Right lung (tissue), 10 donors: ENCODE measurements around the gene UTP20. TPM values are rescaled to one million over a fixed set of nuclear protein-coding genes. Genes with fewer than 3 reads are reported as not detected.

Experiments
- DNase-seq, 2 donors: peaks; one replicate each; pipeline ENCODE4 v3.0.0-alpha.2; 2013
- long read RNA-seq, 8 donors: transcript quantifications; one replicate each; lab custom pipeline, GENCODE V29; 2026
- polyA plus RNA-seq, 5 donors: library from polyadenylated mRNA; unstranded; fragments of 120-200 nt; gene quantifications; one replicate each; pipeline versions ENCODE4 v1.2.1 to v1.2.3, GENCODE V29; 2013; ENCODE audit warnings: inconsistent platforms in 1 of 5, low replicate concordance in 1 of 5; ENCODE audit not compliant: insufficient read length in 5 of 5, insufficient read depth in 1 of 5

UTP20 gene
- 10 to 100 TPM; 12.6 to 17.4 (median 16.0) TPM for polyA plus RNA-seq
- long read RNA-seq, donor 1, result 0 reads
- long read RNA-seq, donor 2, partial matches to known transcripts, result 6 of 56 reads
- long read RNA-seq, donor 2, other reads (novel, unspliced or antisense), result 50 of 56 reads
- long read RNA-seq, donor 3, result 0 reads
- long read RNA-seq, donor 4, result 0 reads
- long read RNA-seq, donor 5, result 0 reads
- long read RNA-seq, donor 6, partial matches to known transcripts, result 6 of 6 reads
- long read RNA-seq, donor 6, other reads (novel, unspliced or antisense), result 0 of 6 reads
- long read RNA-seq, donor 7, result 0 reads
- long read RNA-seq, donor 8, result 0 reads

- DNase-seq, result peak; percentile 84 to 89
Observed at GRCh38 chr12:101280006-101280505, at the start of gene UTP20. Gene UTP20, plus strand, starts transcription at chr12:101280105. Its CDS starts 178 bp downstream, at chr12:101280283.

DNA sequence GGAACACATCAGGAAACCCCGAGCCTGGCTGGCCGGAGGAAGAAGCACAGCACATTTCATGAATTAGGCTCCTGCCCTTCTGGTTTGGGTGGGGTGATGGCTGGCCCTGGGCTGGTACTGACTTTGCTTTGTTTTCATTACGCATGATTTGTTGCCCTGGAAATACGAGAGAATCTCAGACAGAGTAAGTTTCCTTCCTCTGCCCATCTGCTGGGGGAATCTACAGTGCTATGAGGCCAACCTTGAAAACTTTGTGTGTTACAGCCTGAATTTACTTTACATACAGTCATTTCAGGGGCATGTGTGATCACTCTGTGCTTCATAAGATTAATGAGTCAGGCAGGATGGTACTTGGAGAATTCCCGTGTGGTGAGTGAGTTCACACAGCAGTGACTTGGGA, 49.4 kb upstream of the UTP20 start:
- DNase-seq, result no peak

- DNase-seq, result no peak
Observed at GRCh38 chr12:101231636-101232035, 48.3 kb upstream of the UTP20 start.

- DNase-seq, result no peak
Observed at GRCh38 chr12:101235686-101236085, 44.2 kb upstream of the UTP20 start.

DNA sequence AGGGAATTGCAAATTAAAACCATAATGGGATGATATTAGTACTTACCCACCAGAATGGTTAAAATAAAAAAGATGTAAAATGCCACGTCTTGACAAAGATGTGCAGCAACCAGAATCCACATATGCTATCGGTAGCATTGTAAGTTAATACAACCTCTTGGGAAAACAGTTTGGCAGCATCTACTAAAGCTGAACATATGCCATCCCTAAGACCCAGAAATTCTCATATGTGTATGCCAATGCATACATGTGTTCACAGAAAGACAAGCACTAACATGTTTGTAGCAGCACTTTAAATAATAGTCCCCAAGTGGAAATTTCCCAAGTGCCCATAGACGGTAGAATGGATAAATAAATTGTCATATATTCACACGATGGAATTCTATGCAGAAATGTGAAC, 41.6 kb upstream of the UTP20 start:
- DNase-seq, result no peak

DNA sequence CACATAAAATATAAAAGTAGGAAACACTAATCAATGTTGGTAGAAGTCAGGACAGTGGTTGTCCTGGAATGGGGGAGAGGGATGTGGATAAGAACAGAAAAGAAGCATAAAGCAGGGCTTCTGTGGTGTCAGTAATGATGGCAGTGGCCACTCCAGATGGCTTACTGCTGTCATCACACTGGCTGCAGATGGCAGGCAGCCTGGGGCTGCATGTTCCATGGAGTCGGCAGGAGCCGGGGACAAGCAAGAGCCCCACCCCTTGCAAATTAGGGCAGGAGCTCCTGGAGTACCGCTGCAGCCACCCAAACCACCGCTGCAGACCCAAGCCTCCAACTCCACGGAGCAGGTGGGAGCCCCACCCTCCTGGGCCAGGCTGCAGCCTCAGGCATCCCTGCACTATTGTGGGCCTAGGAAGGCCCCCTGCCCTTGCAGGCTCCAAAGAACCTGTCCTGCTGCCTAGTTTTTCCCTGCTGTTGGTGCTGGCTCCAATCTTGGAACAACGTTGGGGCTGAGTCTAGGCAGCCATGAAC, 41.0 kb upstream of the UTP20 start:
- DNase-seq, result no peak

- DNase-seq, result no peak
Observed at GRCh38 chr12:101243074-101243473, 36.8 kb upstream of the UTP20 start.

- DNase-seq, result no peak
Observed at GRCh38 chr12:101243616-101244015, 36.3 kb upstream of the UTP20 start.

DNA sequence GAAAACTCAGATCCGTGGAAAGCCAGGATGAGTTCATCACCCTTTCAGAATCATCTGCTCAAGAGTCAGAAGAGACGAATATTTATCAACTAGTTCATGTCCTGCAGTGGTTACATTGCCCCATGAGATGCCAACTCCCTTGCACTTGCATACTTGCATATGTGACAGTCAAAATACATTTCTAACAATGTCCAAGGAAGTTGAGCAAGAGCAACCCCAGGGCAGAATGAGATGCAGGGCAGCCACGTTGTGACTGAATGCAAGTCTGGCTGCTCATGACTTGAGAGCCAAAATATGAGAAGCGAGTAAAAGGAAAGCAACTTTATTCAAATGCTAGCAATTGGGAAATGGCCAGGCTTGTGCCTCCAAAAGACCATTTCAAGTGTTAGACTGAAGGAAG, 23.6 kb upstream of the UTP20 start:
- DNase-seq, result no peak

DNA sequence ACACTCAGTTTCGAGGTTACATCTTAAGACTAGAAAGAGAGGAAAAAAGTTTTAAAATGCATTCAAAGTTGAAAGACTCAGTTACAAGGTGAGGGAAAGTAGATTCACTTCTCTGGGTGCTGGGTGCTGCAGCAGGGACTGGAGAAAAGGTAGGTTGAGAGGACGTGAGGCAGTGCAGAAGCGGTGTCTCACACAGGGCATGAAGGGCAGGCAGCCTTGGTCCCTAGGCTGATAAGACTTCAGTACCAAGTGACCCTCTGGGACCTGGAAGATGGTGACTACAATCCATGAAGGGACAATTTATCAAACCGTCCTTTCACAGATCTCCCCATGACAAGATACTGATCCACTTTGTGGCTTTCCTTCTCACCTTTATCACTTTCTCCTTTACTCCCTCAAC, 22.5 kb upstream of the UTP20 start:
- no peak for DNase-seq

DNA sequence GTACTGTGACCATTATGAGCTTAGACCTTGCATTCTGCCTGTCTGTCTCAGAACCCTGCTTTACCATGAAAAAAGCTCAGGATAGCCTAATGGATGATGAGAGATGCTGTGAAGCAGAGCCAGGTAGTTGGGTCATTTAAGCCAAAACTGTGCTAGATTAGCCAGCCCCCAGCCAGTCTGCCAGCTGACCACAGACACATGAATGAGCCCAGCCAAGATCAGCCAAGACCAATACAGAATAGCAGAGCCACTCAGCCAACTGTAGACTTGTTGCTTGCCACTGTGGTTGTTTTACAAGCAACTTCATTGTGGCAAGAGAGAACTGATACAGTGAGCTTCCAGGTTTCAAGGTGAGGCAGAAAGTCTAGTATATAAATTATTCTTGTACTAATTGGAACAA, 12.8 kb upstream of the UTP20 start:
- DNase-seq, result no peak

GRCh38 chr12:101276433-101276832, 3.5 kb upstream of the UTP20 start:
- DNase-seq, result no peak

GRCh38 chr12:101277443-101277842, 2.5 kb upstream of the UTP20 start:
- no peak for DNase-seq

DNA sequence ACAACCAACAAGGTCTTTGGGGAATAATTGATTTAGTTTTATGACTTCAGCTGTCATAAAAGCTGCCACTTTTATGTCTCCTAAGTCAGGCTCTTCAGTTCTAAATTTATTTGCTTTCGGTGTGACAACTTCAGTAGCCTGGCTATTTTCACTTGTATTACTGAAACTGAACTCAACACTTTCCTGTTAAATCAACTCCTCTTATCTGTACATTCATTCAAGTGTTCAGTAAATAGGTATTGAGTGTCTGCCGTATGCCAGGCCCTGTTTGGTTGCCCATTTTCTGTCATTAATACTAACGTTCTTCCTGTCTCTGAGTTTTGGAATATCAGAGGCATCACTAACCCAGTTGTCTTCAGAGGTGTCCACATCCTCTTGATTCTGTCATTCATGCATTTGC, 7.5 kb downstream of the UTP20 start:
- DNase-seq, result no peak

DNA sequence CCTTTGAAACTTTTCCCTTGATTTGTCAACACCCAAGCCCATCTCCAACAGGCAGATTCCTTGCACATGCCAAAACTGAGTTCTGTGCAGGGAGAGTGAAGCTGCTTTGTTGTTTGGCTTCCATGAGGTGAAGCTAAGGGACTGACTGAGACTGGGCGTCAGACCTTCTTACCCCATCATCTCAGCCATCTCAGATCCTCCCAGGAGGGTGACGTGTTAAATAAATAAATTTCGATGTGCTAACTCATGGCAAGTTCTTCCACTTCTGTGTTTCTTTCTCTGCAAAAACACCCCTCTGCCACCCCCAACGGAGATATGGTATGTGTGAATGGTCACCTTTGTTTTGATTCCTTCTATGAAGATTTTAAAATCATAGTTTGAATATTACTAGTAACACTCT, 17.8 kb downstream of the UTP20 start:
- DNase-seq, result no peak

DNA sequence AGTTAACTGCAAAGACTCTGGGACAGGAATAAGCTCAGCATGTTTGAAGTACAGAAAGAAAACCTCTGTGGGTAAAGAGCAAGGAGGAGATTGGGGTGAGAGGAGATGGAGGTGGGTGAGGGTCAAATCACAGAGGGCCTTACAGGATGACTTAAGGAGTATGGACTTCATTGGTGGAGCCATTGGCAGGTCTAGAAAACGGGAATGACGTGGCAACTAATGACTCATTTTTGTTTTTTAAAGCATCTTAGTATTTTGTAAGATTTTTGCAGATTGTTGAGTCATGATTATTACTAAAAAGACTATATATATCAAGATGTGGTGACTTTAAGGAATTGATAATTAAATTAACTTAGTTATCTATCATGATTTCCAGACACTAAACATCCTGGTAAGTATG, 18.5 kb downstream of the UTP20 start:
- no peak for DNase-seq

DNA sequence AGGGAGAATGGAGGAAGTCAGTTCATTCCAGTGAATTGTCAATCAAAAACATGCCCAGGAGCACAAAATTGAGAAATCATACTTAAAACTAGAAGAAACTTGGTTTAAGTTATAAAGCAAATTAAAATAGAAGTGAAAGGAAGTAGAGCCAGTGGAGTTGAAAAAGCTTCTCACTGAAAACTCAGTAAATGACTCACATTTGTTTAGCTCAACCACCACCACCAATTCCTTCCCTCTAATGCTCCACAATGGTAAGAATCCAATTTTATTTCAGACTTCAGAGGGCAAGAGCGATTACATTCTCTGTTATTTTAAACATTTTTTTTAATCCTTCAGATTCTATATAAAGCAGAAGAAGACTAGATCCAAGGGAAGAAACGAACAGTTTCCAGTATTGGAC, 19.4 kb downstream of the UTP20 start:
- DNase-seq, result no peak

DNA sequence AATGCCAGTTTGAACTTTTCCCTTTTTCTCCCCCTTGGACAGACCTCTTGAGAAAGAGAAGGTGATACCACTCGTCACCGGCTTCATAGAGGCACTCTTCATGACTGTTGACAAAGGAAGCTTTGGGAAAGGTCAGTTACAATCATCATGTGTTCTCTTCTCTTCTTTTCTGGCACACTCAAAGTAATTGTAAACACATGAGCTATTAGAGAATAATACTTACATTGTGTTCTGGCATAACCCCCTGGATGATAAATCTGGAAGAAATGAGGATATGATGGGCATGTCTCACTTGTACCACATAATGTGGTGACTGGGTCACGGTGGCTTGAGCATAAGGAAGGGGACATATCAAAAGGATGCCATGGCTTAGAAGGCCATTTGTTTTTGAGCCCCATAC, 20.0 kb downstream of the UTP20 start:
- no peak for DNase-seq

DNA sequence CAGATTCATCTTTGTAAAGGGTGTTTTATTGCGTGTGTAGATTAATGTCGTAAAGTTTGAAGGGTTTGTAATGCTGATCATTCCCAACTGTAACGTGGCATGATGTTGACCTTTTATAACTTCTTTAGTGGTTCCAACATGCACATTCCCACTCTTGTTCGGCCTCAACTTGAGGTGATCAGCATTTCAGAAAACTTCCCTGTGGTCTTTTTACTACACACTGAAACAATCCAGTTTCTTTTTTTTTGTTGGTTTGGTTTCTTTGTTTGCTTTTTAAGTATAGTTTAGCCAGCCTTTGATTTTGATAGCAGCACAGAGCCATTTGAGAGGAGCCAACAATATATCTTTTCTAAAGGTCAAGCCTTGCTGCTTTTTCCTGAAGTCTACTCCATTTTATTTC, 22.8 kb downstream of the UTP20 start:
- DNase-seq, result no peak

DNA sequence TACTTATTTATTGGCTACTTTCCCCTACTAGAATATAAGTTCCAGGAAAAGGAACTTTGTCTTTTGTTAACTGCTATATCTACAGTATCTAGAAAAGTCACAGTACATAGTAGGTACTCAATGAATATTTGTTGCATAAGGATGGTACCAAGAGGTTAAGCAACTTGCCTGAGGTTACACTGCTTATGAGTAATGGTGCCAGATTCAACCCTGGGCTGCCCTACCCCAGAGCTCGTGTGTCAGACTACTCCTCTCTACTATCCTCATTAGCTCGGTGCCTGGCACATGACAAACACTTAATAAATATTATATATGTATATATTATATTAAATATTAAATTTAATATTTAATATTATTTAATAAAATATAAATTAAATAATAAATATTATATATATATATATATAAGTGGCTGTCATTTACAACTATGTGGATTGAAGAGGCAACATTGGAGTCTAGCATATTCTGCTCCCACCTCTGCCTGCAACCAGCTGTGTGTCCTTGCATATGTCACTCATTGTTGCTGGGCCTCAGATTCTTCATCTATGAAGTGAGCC, 25.4 kb downstream of the UTP20 start:
- no peak for DNase-seq

DNA sequence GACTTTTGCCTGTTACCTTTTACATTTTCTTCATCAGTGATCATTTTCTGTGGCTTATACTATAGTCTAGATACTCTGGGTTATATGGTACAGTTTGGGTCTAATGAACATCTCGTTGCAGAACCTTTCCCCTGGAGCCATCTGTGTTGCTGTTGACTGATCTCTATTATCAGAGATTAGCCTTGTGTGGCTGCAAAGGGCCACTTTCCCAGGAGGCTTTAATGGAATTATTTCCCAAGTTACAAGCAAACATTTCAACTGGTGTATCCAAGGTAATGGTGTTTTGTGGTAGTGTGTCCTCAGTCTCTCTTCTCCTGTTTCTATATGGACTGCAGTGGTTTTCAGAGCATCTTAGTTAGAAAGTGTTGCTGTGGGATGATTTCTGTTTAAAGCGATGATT, 25.9 kb downstream of the UTP20 start:
- DNase-seq, result no peak

DNA sequence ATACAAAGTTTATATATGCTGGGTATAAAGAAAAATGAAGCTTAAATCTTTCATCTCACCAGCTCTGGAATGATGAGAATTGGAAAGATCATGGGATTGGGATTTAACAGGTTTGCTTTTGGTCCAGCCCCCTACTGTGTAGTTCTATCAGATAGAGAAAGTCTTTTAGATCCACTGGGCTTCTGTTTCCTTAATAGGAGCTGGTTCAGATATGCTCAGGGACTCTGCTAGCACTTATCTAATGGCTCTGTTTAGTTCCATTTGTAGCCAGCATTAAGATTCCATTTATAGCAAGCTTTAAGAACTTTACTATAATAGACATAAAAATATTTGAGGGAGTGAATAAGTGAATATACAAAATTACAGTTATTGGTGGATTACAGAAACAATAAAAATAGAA, 42.6 kb downstream of the UTP20 start:
- DNase-seq, result no peak

DNA sequence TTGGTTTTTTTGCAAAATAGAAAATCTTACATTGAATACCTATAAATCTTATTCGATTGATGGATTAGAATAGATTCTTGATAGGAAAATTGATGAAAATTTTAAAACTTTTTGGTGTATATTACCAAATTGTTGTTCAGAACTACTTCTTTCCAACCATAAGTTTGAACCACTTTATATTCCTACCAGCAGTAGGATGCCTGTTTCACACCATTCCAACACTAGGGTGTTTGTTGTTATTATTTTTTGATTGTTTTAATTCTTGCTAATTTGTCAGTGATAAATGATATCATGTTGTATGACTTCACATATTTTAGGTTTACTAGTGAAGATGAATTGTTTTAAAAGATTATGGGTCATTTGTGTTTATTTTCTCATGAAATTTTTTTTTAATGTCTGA, 43.4 kb downstream of the UTP20 start:
- no peak for DNase-seq

DNA sequence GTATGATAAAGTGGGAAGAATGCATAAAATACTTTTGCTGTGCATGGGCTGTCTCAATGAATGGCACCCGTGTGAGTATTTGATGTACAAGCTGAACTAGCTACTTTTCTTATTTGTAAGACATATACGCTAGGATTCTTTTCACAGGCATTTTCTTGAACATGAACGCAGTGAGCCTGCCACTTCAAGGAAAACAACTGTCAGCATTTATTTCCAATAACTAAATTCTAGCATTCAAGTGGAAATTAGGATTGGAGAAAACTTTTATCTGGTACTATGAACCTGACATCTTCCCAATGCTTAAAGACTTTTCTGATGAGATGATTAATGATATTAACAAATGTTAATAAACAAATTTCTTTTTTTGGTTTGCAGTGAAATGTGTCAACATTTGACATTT, 45.7 kb downstream of the UTP20 start:
- no peak for DNase-seq
